Stimulated activated naive CD4-positive, alpha-beta T cell (primary cell): ENCODE results near the gene TSPAN18.

ENCODE experiments used
- DNase-seq, 6 experiments: peaks; one replicate each; lab custom pipeline; 2025; lab: John Stamatoyannopoulos, UW

Gene TSPAN18

GRCh38 chr11:44711113-44711786, 15.5 kb upstream of the TSPAN18 start:
- peak in 1 of 6 experiments; percentile 4 for DNase-seq

- no peak for DNase-seq
These were observed 14.8 kb upstream of the TSPAN18 start for GRCh38 chr11:44711787-44712608.

- no peak for DNase-seq
These were observed 13.7 kb upstream of the TSPAN18 start for GRCh38 chr11:44713022-44713421.

GRCh38 chr11:44716256-44716655, 10.5 kb upstream of the TSPAN18 start:
- no peak for DNase-seq

- no peak for DNase-seq
These were observed 8.7 kb upstream of the TSPAN18 start for GRCh38 chr11:44718057-44718456.

- no peak for DNase-seq
These were observed 8.0 kb upstream of the TSPAN18 start for GRCh38 chr11:44718612-44719390.

- DNase-seq, result no peak
These were observed 1.6 kb upstream of the TSPAN18 start for GRCh38 chr11:44725016-44725685.

- peak in 1 of 6 experiments; percentile 44 for DNase-seq
These were observed 942 bp upstream of the TSPAN18 start for GRCh38 chr11:44725757-44726282.

GRCh38 chr11:44727114-44727372, 281 bp downstream of the TSPAN18 start:
- peak in 2 of 6 experiments; percentile 33 to 43 for DNase-seq

- peak; percentile 51 to 78 (median 69) for DNase-seq
These were observed 868 bp downstream of the TSPAN18 start for GRCh38 chr11:44727373-44728287.

- no peak for DNase-seq
These were observed 1.7 kb downstream of the TSPAN18 start for GRCh38 chr11:44728491-44728910.

- DNase-seq, result no peak
These were observed 2.3 kb downstream of the TSPAN18 start for GRCh38 chr11:44729063-44729462.

- DNase-seq, result no peak
These were observed 3.0 kb downstream of the TSPAN18 start for GRCh38 chr11:44729713-44730112.

GRCh38 chr11:44730775-44731174, 4.0 kb downstream of the TSPAN18 start:
- DNase-seq, result no peak

- DNase-seq, result no peak
These were observed 5.1 kb downstream of the TSPAN18 start for GRCh38 chr11:44731685-44732430.

- DNase-seq, result no peak
These were observed 5.8 kb downstream of the TSPAN18 start for GRCh38 chr11:44732564-44732963.

- no peak for DNase-seq
These were observed 7.1 kb downstream of the TSPAN18 start for GRCh38 chr11:44733877-44734276.

- DNase-seq, result no peak
These were observed 8.2 kb downstream of the TSPAN18 start for GRCh38 chr11:44734843-44735381.

- no peak for DNase-seq
These were observed 10.0 kb downstream of the TSPAN18 start for GRCh38 chr11:44736791-44737190.
